Measurements from ENCODE around the gene ADD3.

DNA sequence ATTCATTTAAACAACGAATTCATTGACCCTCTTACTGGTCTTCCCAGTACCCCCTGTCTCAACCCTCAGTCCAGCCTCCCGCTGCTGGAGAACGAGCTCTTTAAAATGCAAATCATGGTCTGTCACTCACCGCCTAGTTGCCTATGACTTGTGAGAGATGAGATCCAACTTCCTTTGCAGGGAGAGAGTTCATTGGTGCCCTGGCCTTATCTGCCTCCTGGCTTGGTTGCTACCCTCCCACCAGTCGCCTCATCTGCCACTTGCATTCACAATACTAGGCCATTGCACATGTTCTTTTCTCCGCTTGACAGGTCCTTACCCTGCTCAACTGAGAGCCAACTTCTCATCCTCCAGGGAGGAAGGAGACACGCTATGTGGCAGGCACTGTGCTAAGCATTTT lies 145.6 kb downstream of the ADD3 start:
- TF ChIP-seq, protein P1, sequence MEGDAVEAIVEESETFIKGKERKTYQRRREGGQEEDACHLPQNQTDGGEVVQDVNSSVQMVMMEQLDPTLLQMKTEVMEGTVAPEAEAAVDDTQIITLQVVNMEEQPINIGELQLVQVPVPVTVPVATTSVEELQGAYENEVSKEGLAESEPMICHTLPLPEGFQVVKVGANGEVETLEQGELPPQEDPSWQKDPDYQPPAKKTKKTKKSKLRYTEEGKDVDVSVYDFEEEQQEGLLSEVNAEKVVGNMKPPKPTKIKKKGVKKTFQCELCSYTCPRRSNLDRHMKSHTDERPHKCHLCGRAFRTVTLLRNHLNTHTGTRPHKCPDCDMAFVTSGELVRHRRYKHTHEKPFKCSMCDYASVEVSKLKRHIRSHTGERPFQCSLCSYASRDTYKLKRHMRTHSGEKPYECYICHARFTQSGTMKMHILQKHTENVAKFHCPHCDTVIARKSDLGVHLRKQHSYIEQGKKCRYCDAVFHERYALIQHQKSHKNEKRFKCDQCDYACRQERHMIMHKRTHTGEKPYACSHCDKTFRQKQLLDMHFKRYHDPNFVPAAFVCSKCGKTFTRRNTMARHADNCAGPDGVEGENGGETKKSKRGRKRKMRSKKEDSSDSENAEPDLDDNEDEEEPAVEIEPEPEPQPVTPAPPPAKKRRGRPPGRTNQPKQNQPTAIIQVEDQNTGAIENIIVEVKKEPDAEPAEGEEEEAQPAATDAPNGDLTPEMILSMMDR (IDR thresholded peaks at IDR 0.05): no peak
- TF ChIP-seq, protein P2, sequence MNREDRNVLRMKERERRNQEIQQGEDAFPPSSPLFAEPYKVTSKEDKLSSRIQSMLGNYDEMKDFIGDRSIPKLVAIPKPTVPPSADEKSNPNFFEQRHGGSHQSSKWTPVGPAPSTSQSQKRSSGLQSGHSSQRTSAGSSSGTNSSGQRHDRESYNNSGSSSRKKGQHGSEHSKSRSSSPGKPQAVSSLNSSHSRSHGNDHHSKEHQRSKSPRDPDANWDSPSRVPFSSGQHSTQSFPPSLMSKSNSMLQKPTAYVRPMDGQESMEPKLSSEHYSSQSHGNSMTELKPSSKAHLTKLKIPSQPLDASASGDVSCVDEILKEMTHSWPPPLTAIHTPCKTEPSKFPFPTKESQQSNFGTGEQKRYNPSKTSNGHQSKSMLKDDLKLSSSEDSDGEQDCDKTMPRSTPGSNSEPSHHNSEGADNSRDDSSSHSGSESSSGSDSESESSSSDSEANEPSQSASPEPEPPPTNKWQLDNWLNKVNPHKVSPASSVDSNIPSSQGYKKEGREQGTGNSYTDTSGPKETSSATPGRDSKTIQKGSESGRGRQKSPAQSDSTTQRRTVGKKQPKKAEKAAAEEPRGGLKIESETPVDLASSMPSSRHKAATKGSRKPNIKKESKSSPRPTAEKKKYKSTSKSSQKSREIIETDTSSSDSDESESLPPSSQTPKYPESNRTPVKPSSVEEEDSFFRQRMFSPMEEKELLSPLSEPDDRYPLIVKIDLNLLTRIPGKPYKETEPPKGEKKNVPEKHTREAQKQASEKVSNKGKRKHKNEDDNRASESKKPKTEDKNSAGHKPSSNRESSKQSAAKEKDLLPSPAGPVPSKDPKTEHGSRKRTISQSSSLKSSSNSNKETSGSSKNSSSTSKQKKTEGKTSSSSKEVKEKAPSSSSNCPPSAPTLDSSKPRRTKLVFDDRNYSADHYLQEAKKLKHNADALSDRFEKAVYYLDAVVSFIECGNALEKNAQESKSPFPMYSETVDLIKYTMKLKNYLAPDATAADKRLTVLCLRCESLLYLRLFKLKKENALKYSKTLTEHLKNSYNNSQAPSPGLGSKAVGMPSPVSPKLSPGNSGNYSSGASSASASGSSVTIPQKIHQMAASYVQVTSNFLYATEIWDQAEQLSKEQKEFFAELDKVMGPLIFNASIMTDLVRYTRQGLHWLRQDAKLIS (CRISPR knock-in tag; IDR thresholded peaks at IDR 0.05; ENCODE audit: borderline replicate concordance): no peak
- TF ChIP-seq NR3C1 (CRISPR knock-in tag; conservative IDR thresholded peaks at IDR 0.05; ENCODE audit: low read depth) (no peak), JUN (CRISPR knock-in tag; IDR thresholded peaks at IDR 0.05) (no peak), TCF7 (CRISPR knock-in tag; IDR thresholded peaks at IDR 0.05; ENCODE audit: low read depth) (no peak)
- TF ChIP-seq, protein P3, sequence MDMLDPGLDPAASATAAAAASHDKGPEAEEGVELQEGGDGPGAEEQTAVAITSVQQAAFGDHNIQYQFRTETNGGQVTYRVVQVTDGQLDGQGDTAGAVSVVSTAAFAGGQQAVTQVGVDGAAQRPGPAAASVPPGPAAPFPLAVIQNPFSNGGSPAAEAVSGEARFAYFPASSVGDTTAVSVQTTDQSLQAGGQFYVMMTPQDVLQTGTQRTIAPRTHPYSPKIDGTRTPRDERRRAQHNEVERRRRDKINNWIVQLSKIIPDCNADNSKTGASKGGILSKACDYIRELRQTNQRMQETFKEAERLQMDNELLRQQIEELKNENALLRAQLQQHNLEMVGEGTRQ (CRISPR knock-in tag; IDR thresholded peaks at IDR 0.05): no peak
- TF ChIP-seq, protein P4, sequence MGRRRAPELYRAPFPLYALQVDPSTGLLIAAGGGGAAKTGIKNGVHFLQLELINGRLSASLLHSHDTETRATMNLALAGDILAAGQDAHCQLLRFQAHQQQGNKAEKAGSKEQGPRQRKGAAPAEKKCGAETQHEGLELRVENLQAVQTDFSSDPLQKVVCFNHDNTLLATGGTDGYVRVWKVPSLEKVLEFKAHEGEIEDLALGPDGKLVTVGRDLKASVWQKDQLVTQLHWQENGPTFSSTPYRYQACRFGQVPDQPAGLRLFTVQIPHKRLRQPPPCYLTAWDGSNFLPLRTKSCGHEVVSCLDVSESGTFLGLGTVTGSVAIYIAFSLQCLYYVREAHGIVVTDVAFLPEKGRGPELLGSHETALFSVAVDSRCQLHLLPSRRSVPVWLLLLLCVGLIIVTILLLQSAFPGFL (CRISPR knock-in tag; IDR thresholded peaks at IDR 0.05; ENCODE audit: borderline replicate concordance): no peak
- TF ChIP-seq, protein P5, sequence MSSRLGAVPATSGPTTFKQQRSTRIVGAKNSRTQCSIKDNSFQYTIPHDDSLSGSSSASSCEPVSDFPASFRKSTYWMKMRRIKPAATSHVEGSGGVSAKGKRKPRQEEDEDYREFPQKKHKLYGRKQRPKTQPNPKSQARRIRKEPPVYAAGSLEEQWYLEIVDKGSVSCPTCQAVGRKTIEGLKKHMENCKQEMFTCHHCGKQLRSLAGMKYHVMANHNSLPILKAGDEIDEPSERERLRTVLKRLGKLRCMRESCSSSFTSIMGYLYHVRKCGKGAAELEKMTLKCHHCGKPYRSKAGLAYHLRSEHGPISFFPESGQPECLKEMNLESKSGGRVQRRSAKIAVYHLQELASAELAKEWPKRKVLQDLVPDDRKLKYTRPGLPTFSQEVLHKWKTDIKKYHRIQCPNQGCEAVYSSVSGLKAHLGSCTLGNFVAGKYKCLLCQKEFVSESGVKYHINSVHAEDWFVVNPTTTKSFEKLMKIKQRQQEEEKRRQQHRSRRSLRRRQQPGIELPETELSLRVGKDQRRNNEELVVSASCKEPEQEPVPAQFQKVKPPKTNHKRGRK (CRISPR knock-in tag; IDR thresholded peaks at IDR 0.05; ENCODE audit: borderline replicate concordance): no peak
- TF ChIP-seq, protein P6, sequence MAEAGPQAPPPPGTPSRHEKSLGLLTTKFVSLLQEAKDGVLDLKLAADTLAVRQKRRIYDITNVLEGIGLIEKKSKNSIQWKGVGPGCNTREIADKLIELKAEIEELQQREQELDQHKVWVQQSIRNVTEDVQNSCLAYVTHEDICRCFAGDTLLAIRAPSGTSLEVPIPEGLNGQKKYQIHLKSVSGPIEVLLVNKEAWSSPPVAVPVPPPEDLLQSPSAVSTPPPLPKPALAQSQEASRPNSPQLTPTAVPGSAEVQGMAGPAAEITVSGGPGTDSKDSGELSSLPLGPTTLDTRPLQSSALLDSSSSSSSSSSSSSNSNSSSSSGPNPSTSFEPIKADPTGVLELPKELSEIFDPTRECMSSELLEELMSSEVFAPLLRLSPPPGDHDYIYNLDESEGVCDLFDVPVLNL (CRISPR knock-in tag; IDR thresholded peaks at IDR 0.05; ENCODE audit: borderline replicate concordance, low read depth): no peak
- TF ChIP-seq, protein P7, sequence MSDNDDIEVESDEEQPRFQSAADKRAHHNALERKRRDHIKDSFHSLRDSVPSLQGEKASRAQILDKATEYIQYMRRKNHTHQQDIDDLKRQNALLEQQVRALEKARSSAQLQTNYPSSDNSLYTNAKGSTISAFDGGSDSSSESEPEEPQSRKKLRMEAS (CRISPR knock-in tag; IDR thresholded peaks at IDR 0.05): no peak

All from WTC11 (cell line).